Stimulated activated CD4-positive, alpha-beta T cell treated with anti-CD3 and anti-CD28 coated beads, Interleukin-1b, Interleukin-23, amount 100 ng/mL, for 48 hours (primary cell): Measurements from ENCODE around the gene COIL.
A peak's percentile ranks its signal among the peaks of the same experiment; 100 is the strongest.
"Not testable (repeated sequence)": the region's sequence is repeated elsewhere in the genome, so short reads cannot be mapped to it uniquely, and the experiment has no call there.

Source experiments
- DNase-seq: peaks from one replicate; pipeline ENCODE4 v3.0.0-alpha.2; 2020

Gene COIL

DNA sequence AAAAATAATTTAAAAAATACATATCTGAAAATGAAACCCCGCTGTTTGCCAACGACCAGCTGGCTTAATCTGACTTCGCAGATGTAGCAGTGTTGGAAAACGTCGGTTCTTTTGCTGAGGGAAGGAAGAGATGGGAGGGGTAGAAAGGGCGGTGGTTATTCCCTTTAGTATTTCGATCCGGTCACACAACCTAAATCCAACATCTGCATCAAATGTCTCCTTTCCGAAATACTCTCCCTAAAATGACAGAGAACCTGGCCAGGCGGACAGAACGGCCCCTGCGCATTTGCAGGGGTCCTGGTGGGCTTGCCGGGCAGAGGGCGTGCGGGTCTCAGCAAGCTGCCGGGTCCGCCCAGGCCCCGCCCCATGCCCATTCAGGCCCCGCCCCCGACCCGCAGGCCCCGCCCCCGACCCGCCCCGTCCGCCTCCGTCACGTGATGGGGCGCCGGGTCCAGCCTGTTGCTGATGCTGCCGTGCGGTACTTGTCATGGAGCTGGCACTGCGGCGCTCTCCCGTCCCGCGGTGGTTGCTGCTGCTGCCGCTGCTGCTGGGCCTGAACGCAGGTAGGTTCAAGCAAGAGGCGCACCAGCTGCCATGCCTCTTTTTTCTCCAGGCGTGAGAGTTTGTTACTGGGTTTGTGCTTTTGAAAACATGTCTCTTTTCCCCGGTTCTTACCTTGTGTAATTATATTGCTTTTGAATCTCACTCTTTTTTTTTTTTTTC lies 17.0 kb upstream of the COIL start, which contains the start of gene SCPEP1:
Gene SCPEP1 (plus strand): TSS at position 459 of the 723 bp plus-strand sequence. CDS start 29 bp downstream, at position 488.
- DNase-seq = peak; percentile 83

DNA sequence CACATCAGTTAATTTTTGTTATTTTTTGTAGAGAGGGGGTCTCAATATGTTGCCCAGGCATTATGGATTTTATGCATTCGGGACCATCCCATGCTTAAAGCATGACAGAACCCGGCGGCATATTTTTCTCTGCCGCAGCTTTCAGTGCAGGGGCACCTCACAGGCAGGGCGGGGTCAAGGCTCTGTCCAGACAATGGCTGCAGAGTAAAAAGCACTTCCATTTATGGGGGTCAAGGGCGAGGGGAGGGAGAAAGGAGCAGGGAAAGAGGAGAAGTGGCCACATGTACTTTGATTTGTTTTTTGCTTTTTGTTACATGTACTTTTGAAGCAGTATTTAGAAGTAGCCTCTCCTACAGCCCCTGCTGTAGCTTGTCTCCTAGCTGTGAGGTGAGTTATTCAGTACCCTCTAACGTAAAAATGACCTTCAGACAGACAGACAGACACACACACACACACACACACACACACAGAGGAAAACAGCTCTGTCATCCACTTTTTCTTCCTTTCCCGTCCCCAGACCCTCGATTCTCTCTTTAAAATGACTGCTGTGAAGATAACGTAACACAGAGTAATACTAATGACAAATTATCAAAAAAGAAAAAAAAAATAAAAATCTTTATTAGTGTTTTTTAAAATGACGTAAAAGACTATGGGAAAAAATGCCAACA lies 16.2 kb upstream of the COIL start:
- no peak for DNase-seq

DNA sequence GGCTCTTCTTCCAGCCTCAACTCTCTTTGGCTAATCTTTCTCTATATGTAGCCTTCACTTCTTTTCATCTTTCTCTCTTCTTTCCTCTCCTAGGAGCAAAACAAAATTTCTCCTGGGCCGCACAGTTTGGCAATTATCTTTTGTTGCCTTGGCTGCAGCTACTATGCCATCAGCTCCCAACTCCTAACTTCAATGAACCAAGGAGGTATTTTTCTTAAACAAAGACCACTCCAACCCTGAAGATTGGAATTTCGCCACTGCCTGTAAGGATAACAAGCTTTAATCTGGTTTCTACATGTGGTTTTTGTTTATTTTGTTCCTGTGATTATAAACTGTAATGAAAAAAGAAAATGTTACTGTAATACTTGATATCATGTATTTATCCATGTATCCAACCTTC lies 14.8 kb upstream of the COIL start:
- DNase-seq = no peak

DNA sequence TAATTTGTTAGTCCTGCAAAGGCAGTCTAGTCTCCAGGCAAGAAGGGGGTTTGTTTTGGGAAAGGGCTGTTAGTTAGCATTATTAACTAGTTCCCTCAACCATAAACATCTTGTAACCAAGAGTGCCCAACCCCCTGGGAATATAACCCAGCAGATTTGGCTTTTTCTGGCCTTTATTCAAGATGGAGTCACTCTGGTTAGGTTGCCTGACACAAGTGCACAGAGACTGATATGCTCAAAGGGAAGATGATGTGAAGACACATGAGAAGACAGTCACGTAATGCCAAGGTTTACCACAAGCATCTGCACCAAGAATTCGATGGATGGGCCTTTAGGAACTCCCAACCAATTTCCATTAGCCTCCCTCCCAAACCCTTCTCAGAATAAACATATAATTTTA lies 13.2 kb upstream of the COIL start:
- no peak for DNase-seq

DNA sequence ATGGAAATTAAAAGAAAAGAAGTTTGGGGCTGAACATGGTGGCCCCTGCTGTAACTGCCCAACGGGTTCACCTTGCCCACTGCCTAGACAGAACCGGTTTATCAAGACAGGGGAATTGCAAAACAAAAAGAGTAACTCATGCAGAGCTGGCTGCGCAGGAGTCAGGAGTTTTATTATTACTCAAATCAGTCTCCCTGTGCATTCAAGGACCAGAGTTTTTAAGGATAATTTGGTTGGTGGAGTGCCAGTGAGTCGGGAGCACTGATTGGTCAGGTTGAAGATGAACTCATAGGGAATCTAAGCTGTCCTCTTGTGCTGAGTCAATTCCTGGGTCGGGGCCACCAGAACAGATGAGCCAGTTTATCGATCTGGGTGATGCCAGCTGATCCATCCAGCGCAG lies 12.7 kb upstream of the COIL start:
- DNase-seq = no peak

DNA sequence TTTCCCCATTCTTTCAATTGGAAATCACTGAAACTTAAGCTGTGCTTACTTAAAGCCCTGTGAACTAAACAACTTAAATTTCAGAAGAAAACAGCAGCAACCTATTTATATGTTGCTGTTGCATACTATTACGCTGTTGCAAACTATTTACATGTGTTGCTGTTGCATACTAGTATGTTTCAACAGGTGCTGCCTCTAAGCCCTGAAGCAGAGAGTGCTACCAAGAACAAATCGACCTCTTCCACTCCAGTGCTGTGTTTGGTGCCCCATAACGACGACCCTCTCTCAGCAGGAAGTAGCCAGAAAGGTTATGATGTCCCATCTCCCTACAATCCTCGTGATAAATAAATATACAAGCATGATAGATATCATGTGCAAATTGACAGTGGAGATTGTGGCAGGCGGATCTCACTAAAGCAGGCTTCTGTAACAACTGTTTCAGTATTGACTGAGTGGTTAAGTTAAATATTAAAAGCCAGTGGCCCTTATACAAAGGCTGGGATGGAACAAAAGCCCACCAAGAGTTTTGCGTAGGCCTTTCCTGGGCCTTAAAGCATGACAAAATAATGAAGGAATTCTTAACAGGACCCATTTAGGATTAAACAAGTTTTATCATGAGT lies 11.4 kb upstream of the COIL start:
- no peak for DNase-seq

DNA sequence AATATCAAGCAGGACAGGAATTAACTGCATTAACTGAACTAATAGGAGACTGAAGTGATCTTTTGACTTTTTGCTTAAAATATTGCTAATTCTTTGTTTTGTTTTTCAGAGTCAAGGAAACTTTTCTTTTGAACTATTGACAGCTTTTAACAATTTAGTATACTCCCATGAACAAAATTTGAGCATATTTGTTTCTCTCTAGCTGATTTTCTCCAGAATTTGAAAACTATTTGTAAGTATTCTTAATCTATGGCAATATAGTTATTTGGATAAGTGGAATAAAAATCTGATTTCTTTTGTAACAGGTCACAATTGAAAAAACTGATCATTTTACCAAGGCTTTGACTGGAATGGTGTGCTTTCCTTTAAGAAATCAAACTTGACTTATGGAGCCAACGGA lies 10.1 kb upstream of the COIL start:
- no peak for DNase-seq

DNA sequence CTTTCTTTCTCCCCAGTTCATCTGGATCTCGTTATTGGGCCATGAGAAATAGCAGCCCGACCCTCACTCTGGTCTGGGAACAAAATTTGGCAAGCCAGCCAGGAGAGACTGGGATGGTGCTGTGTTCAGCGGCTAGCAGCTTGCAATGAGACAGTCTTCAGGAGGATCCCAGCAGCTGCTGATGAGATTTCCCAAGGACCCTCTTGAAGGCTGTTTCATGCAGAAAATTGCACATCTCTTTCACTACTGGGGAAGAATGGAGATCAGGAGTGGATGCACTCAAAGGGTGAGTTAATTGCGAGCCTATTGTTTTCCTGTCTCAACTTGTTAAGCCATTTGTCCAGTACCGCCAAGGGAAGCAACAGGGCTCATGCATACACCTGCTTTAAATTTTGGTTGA lies 5.5 kb upstream of the COIL start:
- DNase-seq = no peak

DNA sequence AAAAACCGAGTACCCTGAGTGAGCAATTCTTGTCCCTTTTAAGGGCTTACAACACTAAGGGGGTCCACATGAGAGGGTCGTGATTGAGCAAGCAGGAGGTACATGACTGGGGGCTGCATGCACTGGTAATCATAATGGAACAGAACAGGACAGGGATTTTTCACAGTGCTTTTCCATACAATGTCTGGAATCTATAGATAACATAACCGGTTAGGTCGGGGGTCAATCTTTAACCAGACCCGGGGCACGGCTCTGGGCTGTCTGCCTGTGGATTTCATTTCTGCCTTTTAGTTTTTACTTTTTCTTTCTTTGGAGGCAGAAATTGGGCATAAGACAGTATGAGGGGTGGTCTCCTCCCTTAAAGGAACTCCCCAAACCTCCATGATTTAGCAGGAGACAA lies 4.8 kb upstream of the COIL start:
- DNase-seq = not testable (repeated sequence)

DNA sequence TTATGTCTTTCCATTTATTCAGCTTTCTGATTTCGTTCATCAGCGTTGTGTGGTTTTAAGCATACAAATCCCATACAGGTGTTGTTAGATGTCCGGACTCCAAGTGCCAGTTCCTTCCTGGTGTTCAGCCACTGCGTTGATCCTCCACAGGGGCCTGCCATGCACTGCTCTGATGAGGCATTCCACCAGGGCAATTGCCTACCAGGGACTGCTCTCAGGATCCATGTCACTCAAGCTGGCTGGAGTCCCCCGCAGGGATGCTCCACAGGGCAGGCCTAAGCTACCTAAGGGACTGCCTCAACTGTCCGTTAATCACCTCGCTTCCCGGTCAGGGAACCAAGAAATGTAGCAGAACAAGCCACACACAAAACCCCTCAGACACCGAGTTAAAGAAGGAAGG lies 4.4 kb upstream of the COIL start:
- DNase-seq = not testable (repeated sequence)

DNA sequence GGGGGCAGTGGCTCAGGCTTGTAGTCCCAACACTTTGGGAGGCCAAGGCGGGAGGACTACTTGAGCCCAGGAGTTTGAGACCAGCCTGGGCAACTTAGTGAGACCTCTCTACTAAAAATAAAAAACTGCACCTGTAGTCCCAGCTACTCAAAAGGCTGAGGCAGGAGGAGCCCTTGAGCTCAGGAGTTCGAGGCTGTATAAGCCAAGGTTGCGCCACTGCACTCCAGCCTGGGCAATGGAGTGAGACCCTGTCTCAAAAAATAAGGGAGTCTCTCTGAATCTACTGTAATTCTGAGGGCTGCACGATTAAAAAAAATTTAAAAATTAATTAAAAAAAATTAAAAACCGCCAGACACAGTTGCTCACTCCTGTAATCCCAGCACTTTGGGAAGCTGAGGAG lies 3.9 kb downstream of the COIL start:
- no peak for DNase-seq

DNA sequence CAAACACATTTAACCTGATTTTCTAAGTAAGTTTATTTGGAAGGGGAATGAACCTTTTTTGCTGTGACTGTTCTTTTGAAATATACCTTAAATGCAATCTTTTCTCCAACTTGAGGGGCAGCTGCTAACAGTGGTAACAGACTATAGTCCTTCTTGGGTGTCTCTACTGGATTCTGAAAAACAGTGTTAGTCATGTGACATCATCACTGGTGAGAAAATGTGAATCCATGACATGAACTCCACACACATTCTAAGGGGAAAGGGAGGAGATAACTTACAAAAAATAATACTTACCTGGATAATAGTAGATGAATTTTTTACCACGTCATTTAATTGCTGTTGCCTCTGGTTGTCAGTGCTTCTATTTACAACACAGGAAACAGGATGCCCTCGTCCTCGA lies 11.3 kb downstream of the COIL start:
- DNase-seq = no peak

DNA sequence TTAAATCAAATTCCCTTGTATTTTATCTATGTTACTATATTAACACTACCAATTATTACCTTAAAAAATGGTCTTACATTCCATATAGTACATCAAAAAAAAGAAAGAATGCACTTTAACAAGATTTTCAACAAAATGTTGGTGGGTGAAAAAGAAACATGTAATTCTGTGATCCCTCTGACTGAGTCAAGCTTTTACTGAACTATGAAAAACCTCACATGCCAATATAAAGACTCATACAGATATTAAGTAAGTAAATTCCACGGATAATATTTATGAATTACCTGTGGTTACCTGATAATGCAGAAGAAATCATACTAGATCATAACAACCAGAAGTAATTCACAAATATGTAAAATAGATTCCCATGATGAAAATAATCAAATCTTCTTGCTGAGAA lies 12.4 kb downstream of the COIL start:
- no peak for DNase-seq

DNA sequence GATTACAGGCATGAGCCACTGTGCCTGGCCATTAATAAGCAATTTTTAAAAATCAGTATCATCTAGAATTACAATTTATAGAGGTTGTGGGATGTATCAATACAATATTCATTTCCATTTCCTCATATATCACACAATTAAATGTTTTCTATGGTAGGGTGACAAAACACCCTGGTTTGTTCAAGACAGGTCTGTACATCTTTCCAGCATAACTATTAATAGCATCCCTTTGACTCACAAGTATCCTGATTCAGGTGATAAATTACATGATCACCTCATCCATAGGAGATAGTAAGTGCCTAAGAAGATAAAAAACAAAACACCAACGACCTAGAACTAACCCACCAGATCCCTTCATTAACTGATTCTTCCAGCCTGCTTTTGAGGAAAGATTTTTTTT lies 13.1 kb downstream of the COIL start:
- no peak for DNase-seq

DNA sequence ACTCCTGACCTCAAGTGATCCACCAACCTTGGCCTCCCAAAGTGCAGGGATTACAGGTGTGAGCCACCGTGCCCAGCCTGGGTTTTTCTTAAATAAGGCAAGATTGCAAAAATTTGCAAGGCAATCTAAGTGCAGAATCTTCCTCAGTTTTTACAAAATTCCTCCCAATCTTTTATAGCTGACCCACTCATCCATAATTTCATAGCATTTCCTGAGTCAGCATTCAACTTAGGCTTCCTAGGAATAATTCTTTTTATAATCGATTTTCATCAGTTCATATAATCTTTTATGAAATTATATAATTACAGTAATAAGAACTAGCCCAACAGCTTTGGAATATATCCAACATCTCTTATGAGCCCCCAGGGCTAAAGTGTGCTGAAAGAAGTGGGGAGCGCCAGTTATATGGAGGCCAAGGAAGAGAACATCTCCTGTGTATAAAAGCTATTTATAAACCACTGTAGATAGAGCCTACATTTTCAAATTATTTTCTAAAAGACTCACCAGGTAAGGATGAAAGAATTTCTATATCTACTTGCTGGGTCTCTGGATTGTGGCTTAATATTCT lies 14.8 kb downstream of the COIL start:
- no peak for DNase-seq

DNA sequence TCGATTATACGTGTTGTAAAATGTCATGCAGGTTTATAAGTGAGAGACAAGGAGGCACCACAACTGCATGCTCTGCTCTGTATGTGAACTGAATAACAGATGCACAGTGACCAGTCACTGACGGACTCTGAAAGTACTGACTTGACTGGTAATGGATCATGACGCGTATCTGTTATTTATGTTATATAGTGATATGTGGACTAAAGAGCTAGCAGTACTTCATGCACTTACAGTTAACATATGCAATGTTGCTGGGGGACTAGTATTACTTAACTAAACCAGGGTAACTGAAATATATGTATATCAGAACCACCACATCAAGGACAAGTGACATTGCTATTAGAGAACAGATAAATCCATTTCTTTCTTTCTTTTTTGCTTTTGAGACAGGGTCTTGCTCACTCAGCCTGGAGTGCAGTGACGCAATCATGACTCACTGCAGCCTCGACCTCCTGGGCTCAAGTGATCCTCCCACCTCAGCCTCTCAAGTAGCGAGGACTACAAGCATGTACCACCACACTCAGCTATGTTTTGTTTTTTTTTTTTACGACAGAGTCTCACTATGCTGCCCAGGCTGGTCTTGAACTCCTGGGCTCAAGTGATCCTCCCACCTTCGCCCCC lies 17.2 kb downstream of the COIL start:
- DNase-seq = no peak

DNA sequence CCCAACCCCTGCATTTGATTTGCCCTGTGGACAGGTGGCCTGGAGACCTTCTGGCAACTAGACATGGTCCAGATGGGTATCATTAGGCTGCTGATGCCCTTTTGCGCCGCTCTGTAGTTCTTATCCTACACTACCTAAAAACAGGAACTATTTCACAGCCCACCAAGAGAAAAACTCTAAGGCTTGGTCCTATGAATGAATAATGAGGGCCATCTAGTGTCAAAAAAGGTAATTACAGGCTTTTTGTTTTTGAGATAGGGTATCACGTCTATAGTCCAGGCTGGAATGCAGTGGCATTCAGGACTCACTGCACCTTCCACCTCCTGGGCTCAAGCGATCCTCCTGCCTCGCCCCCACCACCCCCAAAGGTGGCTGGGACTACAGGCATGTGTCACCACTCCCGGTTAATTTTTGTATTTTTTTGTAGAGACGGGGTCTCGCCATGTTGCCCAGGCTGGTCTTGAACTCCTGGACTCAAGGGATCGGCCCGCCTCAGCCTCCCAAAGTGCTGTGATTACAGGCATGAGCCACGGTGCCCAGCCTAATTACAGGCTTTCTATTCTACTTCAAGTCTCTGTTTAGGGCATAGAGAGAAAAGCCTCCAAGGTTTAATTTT lies 20.9 kb downstream of the COIL start:
- DNase-seq = no peak

DNA sequence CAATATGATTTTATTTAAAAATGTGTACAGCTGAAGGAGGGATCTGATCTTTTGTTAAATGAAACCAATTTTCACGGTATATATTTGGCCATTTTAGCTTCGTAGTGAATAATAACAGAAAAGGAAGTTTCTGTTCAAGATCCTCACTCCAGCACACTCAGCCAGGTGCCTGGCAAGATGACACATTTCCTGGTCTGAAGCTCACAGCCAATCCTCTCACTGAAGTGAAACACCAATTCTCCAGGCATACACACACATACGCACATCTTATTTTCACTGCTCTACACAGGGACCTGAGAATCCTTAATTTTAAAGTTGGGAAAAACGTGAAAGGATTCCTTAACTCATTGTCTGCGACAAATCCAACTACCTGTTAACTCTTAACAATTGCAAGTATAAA lies 22.6 kb downstream of the COIL start:
- DNase-seq = not testable (repeated sequence)

DNA sequence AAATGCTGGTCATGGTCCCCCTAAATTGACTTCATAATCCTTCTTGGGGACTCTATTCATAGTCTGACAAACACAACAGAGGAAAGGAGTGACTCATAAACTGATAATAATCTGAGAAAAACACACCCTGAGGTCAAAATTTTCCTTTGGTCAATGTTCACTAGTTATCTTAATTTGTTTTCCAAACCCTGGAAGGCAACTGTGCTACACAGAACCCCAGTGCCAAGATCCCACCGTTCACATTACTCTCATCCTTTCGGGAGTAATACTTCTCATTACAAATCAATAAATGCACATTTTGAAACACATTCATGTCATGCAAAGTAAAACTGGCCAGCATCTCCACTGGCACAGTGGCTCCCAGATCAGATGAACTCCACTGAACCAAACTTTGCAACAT lies 23.2 kb downstream of the COIL start:
- DNase-seq = no peak

DNA sequence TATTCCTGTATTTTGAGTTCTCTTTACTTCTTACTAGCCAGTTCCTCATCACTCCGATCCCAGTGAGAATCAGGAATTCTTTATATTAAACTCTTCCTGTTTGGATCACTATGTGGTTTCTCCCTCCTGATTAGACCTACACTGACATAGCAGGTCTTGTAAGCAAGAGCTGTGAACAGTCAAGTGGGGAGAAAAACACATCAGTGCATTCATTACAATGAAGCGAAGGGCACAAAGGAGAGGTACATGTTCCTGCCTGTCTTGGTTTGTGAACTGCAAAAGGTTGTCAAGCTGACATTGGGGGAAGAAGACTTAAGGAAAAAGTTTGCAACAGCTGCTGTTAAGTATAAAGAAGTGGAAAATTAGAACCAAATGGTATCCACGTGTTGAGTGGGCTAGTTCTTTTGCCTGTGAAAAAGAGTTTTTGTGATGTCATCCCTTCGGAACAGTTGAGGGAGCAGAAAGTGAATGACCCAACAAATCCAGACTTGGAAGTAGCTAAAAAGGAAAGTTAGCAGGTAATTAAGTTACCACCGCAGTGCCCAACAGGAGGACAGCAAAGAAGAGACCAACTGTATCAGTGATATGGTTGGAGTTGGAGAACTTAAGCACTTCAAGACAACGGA lies 24.0 kb downstream of the COIL start:
- no peak for DNase-seq

DNA sequence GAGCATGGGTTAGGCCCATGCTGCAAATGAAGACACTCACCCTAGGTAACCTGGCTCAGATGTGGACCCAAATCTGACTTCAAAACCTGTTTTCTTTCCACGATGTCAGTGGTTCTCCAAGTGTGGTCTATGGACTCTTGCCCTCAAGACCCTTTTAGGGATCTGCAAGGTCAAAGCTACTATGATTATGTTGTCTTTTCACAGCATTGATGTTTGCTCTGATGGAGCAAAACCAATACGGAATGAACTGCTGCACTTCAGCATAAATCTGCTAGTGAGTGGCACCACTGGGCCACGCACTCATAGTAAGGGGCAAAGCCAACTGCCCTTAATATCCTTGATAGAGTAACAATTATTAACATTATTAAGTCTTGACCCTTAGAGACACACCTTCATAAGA lies 25.4 kb downstream of the COIL start:
- no peak for DNase-seq

DNA sequence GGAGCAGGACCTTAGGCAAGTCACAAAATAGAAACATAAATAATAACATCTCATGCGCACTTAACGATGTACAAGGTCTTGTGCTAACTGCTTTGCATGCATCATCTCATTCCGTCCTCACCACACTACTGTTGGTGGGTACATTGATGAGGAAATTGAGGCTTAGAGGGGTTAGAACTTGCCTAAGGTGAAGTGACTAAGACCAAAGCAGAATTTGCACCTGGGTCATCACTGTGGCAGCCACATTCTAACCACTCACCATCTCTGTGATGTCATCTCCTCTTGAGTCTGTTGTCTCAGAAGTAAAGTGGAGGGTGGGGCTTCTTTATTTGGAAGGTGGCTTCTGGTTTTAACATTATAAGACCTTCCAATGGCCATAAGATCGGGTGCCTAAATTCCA lies 26.6 kb downstream of the COIL start:
- DNase-seq = peak; percentile 19

DNA sequence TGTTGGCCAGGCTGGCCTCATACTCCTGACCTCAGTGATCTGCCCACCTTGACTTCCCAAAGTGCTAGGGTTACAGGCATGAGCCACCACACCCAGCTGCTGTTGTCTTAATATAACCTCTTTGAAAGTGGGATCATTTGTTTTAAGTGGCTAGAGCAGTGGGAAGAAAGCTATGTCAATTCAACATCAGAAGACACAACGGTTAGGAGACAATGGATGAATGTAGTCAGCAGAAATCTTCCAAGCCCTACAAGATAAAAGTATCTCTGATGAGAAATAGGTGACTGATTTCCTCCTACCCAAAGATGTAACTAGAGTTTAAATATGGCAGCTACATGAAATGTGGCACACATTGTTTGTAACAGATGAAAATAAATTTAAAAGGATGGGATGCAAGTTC lies 27.0 kb downstream of the COIL start:
- DNase-seq = no peak
